Measurements from ENCODE around the gene SCN3B.

DNA sequence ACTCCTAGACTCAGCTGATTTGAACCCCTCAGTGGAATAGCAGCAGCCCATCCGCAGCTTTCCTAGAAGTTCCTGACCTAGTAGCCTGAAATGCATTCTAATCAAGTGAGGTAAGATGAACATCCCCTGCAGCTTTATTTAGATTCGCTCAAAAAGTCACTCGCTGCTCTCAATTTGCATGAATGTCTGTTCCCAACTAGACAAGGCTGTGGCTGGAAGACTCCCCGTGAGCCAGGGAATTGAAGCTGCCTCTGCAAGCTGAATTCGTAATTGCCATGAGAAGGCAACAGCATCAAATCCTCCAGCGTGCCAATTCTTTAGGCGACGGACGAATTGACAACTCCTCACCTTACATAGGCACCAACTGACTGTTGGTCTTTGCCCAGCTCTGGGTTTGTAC is 17.1 kb upstream of the SCN3B start:
- TF ChIP-seq POLR2A (IDR thresholded peaks at IDR 0.05) (no peak), POLR2AphosphoS5 (IDR thresholded peaks at IDR 0.05) (no peak), EP300 (IDR thresholded peaks at IDR 0.05) (no peak)
- TF ChIP-seq, protein P1, sequence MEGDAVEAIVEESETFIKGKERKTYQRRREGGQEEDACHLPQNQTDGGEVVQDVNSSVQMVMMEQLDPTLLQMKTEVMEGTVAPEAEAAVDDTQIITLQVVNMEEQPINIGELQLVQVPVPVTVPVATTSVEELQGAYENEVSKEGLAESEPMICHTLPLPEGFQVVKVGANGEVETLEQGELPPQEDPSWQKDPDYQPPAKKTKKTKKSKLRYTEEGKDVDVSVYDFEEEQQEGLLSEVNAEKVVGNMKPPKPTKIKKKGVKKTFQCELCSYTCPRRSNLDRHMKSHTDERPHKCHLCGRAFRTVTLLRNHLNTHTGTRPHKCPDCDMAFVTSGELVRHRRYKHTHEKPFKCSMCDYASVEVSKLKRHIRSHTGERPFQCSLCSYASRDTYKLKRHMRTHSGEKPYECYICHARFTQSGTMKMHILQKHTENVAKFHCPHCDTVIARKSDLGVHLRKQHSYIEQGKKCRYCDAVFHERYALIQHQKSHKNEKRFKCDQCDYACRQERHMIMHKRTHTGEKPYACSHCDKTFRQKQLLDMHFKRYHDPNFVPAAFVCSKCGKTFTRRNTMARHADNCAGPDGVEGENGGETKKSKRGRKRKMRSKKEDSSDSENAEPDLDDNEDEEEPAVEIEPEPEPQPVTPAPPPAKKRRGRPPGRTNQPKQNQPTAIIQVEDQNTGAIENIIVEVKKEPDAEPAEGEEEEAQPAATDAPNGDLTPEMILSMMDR (IDR thresholded peaks at IDR 0.05): no peak

All from upper lobe of left lung (tissue), 4 donors.